Measurements from ENCODE around the gene CISD1.
A peak's percentile ranks its signal among the peaks of the same experiment; 100 is the strongest.

The CISD1 gene

GRCh38 chr10:58265249-58265648 is 3.7 kb upstream of the CISD1 start:
- Histone ChIP-seq H2BK12ac (ENCODE audit: low read length) (no peak overlapping the region), H2BK15ac (ENCODE audit: low read length) (no peak overlapping the region), H3K36me3 (replicated peaks in 1 of 2; ENCODE audit: control insufficient read depth in 2 of 2, insufficient read depth in 2 of 2, low read length in 2 of 2) (no peaks in the 10 kb centered on the region), H4K91ac (ENCODE audit: low read depth, low read length, poor library complexity) (no peak overlapping the region), H3K4me2 (ENCODE audit: insufficient read depth, low read length, poor library complexity, severe bottlenecking) (no peak overlapping the region), H2BK5ac (ENCODE audit: low read length) (no peak overlapping the region), H2BK120ac (ENCODE audit: low read depth, low read length) (no peak overlapping the region), H3K27ac (replicated peaks; ENCODE audit: low read length) (no peak overlapping the region), H3K18ac (ENCODE audit: low read length) (no peak overlapping the region), H3K9me3 (replicated peaks in 1 of 2; ENCODE audit: control insufficient read depth in 2 of 2, insufficient read depth in 1 of 2, low read depth in 1 of 2, low read length in 2 of 2) (no peaks in the 10 kb centered on the region), H2AFZ (ENCODE audit: low read length) (peak overlapping the region; percentile 8), H3K27me3 (ENCODE audit: control insufficient read depth in 3 of 3, insufficient read depth in 3 of 3, low read depth in 1 of 3, low read length in 3 of 3) (no peaks in the 10 kb centered on the region), H3K79me1 (ENCODE audit: low read depth, low read length) (peaks cover 2% of the 10 kb centered on the region), H3K4ac (ENCODE audit: low read length) (no peak overlapping the region), H3K4me3 (ENCODE audit: low read length in 2 of 2) (peak overlapping the region in 1 of 2 donors; percentile 65), H3K23ac (ENCODE audit: low read depth, low read length, poor library complexity) (no peak overlapping the region), H4K8ac (ENCODE audit: low read depth, low read length) (no peak overlapping the region), H2AK5ac (ENCODE audit: low read depth, low read length) (no peak overlapping the region), H3K4me1 (ENCODE audit: control insufficient read depth in 2 of 2, insufficient read depth in 1 of 2, low read depth in 1 of 2, low read length in 2 of 2) (peaks cover 0 to 7% of the 10 kb centered on the region in 2 donors), H3K9ac (ENCODE audit: low read depth, low read length, poor library complexity) (no peak overlapping the region), H3K14ac (ENCODE audit: low read length) (no peak overlapping the region)
- no peak for DNase-seq (ENCODE audit: low spot score)
- no CpG with 5 or more reads among the region's 1 CpG for WGBS, 2 donors (ENCODE audit: extremely low coverage in 2 of 2, insufficient read length in 2 of 2, insufficient replicate concordance in 1 of 2)

- no peak overlapping the region for H3K14ac ChIP-seq (ENCODE audit: low read length)
- no peak overlapping the region for H4K8ac ChIP-seq (ENCODE audit: low read depth, low read length)
- H3K9me3 ChIP-seq (replicated peaks in 1 of 2; ENCODE audit: control insufficient read depth in 2 of 2, insufficient read depth in 1 of 2, low read depth in 1 of 2, low read length in 2 of 2): no peaks in the 10 kb centered on the region
- H2AFZ ChIP-seq (ENCODE audit: low read length): peak overlapping the region; percentile 100
- H3K36me3 ChIP-seq (replicated peaks in 1 of 2; ENCODE audit: control insufficient read depth in 2 of 2, insufficient read depth in 2 of 2, low read length in 2 of 2): no peaks in the 10 kb centered on the region
- peaks cover 0 to 7% of the 10 kb centered on the region in 2 donors for H3K4me1 ChIP-seq (ENCODE audit: control insufficient read depth in 2 of 2, insufficient read depth in 1 of 2, low read depth in 1 of 2, low read length in 2 of 2)
- peak overlapping the region; percentile 65 to 100 for H3K4me3 ChIP-seq (ENCODE audit: low read length in 2 of 2)
- no peak for DNase-seq (ENCODE audit: low spot score)
- no peaks in the 10 kb centered on the region for H3K27me3 ChIP-seq (ENCODE audit: control insufficient read depth in 3 of 3, insufficient read depth in 3 of 3, low read depth in 1 of 3, low read length in 3 of 3)
- H3K9ac ChIP-seq (ENCODE audit: low read depth, low read length, poor library complexity): no peak overlapping the region
- no peak overlapping the region for H4K91ac ChIP-seq (ENCODE audit: low read depth, low read length, poor library complexity)
- H2AK5ac ChIP-seq (ENCODE audit: low read depth, low read length): no peak overlapping the region
- no peak overlapping the region for H2BK5ac ChIP-seq (ENCODE audit: low read length)
- H3K23ac ChIP-seq (ENCODE audit: low read depth, low read length, poor library complexity): no peak overlapping the region
- no peak overlapping the region for H3K27ac ChIP-seq (replicated peaks; ENCODE audit: low read length)
- no peak overlapping the region for H2BK15ac ChIP-seq (ENCODE audit: low read length)
- H3K4ac ChIP-seq (ENCODE audit: low read length): no peak overlapping the region
- peak overlapping the region; percentile 92 for H3K4me2 ChIP-seq (ENCODE audit: insufficient read depth, low read length, poor library complexity, severe bottlenecking)
- no CpG with 5 or more reads among the region's 14 CpGs for WGBS, 2 donors (ENCODE audit: extremely low coverage in 2 of 2, insufficient read length in 2 of 2, insufficient replicate concordance in 1 of 2)
- H2BK120ac ChIP-seq (ENCODE audit: low read depth, low read length): no peak overlapping the region
- H3K79me1 ChIP-seq (ENCODE audit: low read depth, low read length): peaks cover 2% of the 10 kb centered on the region
- H3K18ac ChIP-seq (ENCODE audit: low read length): no peak overlapping the region
- no peak overlapping the region for H2BK12ac ChIP-seq (ENCODE audit: low read length)
These were observed 2.7 kb upstream of the CISD1 start for GRCh38 chr10:58266003-58266825.

GRCh38 chr10:58266826-58267712 is 1.9 kb upstream of the CISD1 start:
- H3K4me2 ChIP-seq (ENCODE audit: insufficient read depth, low read length, poor library complexity, severe bottlenecking): peak overlapping the region; percentile 92
- H3K18ac ChIP-seq (ENCODE audit: low read length): peak overlapping the region; percentile 84
- no peak overlapping the region for H4K8ac ChIP-seq (ENCODE audit: low read depth, low read length)
- no peaks in the 10 kb centered on the region for H3K36me3 ChIP-seq (replicated peaks in 1 of 2; ENCODE audit: control insufficient read depth in 2 of 2, insufficient read depth in 2 of 2, low read length in 2 of 2)
- peak overlapping the region; percentile 88 for H2BK15ac ChIP-seq (ENCODE audit: low read length)
- H3K4ac ChIP-seq (ENCODE audit: low read length): no peak overlapping the region
- peak overlapping the region; percentile 38 for H3K23ac ChIP-seq (ENCODE audit: low read depth, low read length, poor library complexity)
- peak overlapping the region; percentile 43 for H3K27ac ChIP-seq (replicated peaks; ENCODE audit: low read length)
- no peaks in the 10 kb centered on the region for H3K27me3 ChIP-seq (ENCODE audit: control insufficient read depth in 3 of 3, insufficient read depth in 3 of 3, low read depth in 1 of 3, low read length in 3 of 3)
- peak overlapping the region; percentile 100 for H2AFZ ChIP-seq (ENCODE audit: low read length)
- no peak overlapping the region for H4K91ac ChIP-seq (ENCODE audit: low read depth, low read length, poor library complexity)
- H3K79me1 ChIP-seq (ENCODE audit: low read depth, low read length): peaks cover 2% of the 10 kb centered on the region
- H2AK5ac ChIP-seq (ENCODE audit: low read depth, low read length): peak overlapping the region; percentile 47
- H3K4me1 ChIP-seq (ENCODE audit: control insufficient read depth in 2 of 2, insufficient read depth in 1 of 2, low read depth in 1 of 2, low read length in 2 of 2): peaks cover 0 to 7% of the 10 kb centered on the region in 2 donors
- no CpG with 5 or more reads among the region's 53 CpGs for WGBS, 2 donors (ENCODE audit: extremely low coverage in 2 of 2, insufficient read length in 2 of 2, insufficient replicate concordance in 1 of 2)
- no peaks in the 10 kb centered on the region for H3K9me3 ChIP-seq (replicated peaks in 1 of 2; ENCODE audit: control insufficient read depth in 2 of 2, insufficient read depth in 1 of 2, low read depth in 1 of 2, low read length in 2 of 2)
- no peak overlapping the region for H2BK120ac ChIP-seq (ENCODE audit: low read depth, low read length)
- peak overlapping the region; percentile 83 for H3K9ac ChIP-seq (ENCODE audit: low read depth, low read length, poor library complexity)
- H3K14ac ChIP-seq (ENCODE audit: low read length): peak overlapping the region; percentile 96
- H2BK5ac ChIP-seq (ENCODE audit: low read length): peak overlapping the region; percentile 54
- no peak overlapping the region for H2BK12ac ChIP-seq (ENCODE audit: low read length)
- H3K4me3 ChIP-seq (ENCODE audit: low read length in 2 of 2): peak overlapping the region; percentile 65 to 100
- DNase-seq (ENCODE audit: low spot score): peak; percentile 30
